H4 (cell line): ENCODE measurements around the gene KPNA2. TPM values are rescaled to one million over a fixed set of nuclear protein-coding genes. Genes with fewer than 3 reads are reported as not detected.
"Not testable (repeated sequence)": the region's sequence is repeated elsewhere in the genome, so short reads cannot be mapped to it uniquely, and the experiment has no call there.

Experiments
- DNase-seq: peaks from one replicate; pipeline ENCODE4 v3.0.0-alpha.2; 2015; ENCODE audit warnings: low spot score
- total RNA-seq: library from RNA; depleted of rRNA; stranded (reverse); fragments of >200 nt; shearing (Covaris generic); gene quantifications from 2 replicates; pipeline ENCODE4 v1.2.3, GENCODE V29; 2014

Gene KPNA2
- total RNA-seq, 1 experiment from 2014 or later = 483 TPM

DNA sequence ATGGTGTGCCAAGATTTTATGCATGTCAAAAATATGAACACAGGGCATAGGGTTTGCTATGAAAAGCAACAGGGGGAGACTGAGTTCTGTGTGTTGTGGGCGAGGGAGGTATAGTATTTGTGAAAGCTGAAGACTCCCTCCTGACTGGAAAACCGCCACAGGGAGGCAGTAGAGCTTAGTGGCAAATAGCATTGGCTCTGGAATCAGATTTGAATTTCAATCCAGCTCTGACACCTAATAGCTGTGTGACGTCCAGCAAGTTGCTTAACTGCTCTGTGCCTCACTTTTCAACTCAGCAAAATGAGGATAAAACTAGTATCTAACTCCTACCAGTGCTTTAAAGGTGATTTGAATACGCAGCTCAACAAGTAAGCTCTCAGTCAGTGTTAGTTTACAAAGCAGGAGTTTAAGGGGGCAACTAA is 22.0 kb downstream of the KPNA2 start:
- peak; percentile 55 for DNase-seq

DNA sequence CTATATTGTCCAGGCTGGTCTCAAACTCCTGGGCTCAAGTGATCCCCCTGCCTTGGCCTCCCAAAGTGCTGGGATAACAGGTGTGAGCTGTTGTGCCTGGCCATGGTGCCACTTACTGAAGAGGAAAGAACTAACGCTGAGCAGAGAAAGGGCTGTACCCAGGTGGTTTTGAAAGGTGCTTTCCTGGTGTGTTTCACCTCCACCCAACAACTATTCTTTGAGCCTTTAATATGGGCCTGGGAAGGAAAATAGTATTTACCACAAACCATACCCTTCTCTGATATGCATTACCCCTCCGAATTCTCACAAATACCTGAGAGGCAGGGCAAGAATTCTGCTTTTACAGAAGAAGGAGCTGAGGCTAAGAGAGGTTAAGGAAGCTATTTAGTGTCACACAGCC is 24.8 kb downstream of the KPNA2 start:
- no peak for DNase-seq

DNA sequence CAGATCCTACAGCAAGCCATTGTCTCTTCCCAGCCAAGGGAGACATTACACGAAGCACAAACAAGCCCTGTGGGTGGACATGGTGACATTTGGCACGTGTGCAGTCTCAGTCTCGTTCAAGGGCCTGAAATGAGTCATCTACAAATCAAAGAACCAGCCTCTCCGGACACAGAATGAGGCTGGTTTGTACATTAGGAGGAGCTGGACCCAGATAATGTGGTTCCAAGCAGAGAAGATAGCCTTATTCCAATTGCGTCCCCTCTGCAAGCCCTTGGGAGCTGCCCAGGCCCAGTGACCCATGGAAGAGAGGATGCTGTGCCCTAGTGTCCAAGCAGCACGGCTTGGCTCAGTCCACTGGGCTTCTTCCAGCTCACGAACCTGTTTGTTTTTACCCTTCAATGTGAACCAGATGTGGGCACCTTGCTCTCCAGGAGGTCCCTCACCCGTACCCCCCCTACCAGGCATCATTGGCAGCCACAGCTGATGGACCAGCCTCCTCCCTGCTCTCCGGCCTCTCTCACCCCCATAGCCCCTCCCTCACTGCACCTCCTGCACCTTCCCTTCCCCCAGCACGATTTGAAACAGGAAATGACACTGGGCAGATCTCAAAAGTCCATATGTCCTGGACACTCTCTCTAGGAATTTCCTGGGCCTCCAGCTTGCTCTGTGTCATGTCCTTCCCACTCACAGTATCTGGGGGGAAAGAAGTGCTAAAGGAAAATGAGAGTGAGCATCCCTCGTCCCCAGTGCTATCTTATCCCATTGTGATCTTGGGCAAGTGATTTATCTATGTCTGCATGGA is 26.2 kb downstream of the KPNA2 start:
- DNase-seq = peak; percentile 37

DNA sequence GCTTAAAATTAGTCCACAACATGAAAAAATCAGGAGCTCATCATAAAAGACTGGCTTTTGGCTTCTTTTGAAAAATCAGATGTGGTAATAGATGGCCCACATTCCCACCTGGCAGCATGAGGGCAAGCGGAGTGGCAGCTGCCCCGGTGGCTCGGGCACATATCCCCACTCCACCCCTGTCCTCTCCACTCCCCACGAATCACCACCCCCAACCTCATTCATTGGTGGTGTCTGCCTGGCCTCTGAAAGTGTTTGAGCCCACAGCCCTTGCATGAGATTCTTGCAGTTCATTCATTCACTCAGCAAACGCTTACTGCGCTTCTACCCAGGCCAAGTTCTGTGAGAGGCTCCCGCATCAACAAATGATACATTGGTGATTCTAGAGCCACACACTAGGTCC is 29.8 kb downstream of the KPNA2 start:
- not testable (repeated sequence) for DNase-seq

DNA sequence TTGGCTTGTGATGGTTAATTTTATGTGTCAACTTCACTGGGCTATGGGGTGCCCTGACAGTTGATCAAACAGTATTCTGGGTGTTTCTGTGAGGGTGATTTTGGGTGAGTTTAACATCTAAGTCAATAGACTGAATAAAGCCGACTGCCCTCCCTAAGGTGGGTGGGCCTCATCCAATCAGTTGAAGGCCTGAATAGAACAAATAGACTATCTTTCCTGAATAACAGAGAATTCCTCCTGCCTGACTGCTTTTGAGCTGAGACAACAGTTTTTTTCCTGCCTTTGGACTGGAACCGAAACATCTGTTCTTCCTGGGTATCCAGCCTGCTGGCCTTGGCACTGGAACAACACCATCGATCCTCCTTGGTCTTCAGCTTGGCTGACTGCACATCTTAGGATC is 33.0 kb downstream of the KPNA2 start:
- DNase-seq = not testable (repeated sequence)

DNA sequence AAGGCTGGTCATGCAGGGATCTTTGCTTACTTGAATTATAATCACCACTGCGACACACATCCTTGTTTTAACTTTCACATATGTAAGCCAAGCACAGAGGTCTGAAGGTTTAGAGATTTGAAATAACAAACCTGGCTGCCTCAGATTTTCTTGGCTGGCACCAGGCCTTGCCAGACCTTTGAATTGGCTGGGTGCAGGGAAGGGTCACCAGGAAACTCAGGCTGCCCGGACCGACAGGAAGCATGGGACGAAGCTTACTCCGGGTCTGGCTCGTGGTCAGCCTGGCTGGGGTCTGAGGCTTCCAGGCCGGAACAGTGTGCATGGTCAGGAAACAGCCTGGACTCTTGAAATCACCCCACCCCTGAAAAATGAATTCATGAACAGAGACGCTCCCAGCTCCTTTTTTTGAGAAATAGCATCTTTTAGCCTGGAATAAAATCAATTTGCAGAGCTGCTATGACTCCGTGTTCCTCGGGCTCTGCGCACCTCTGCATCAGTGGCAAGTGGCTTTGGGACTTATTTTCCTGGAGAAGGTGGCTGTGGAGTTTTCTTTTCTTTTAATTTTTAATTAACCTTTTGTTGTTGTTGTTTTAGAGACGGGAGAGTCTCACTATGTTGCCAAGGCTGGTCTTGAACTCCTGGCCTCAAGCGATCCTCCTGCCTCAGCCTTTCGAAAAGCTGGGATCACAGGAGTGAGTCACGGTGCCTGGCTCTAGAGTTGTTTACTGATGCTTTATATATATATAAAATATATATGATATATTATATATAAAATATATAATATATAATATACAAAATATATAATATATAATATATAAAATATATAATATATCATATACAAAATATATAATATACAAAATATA is 35.3 kb downstream of the KPNA2 start:
- DNase-seq = not testable (repeated sequence)

DNA sequence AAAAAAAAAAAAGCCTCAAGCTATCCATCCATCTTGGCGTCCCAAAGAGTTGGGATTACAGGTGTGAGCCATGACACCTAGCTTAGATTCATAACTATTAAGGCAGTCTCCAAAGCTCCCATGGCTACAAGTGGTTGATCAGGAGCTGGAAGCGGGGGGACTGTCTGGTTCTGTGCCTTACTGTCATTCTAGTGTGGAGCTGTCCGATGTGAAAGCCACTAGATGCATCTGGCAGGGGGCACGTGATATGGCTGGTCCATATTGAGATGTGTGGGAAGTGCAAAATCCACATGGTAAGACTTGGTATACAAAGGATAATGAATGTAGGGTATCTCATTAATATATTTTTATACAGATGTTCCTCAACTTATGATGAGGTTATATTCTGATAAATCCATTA is 38.7 kb downstream of the KPNA2 start:
- no peak for DNase-seq

DNA sequence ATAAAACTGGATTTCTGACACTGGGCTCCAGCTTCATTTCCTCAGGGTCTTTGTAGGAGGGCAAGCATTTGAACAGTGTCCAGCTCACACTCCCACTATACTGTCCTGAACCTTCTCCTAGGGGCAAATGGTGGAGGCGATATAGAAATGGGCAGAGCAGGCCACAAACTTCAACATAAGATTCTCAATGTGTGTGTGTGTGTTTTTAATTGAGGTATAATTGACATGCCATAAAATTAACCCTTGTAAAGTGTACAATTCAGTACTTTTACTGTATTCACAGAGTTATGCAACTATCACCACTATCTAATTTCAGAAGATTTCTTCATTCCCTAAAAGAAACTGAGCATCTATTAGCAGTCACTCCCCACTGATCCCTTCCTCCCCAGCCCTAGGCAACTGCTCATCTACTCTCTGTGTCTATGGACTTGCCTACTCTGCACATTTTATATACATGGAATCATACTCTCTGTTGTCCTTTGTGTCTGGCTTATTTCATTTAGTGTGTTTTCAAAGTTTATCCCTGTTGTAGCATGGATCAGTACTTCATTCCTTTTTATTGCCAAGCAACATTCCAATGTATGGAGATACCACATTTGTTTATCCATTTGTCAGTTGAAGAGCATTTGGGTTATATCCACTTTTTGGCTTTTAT is 40.5 kb downstream of the KPNA2 start:
- DNase-seq = not testable (repeated sequence)

DNA sequence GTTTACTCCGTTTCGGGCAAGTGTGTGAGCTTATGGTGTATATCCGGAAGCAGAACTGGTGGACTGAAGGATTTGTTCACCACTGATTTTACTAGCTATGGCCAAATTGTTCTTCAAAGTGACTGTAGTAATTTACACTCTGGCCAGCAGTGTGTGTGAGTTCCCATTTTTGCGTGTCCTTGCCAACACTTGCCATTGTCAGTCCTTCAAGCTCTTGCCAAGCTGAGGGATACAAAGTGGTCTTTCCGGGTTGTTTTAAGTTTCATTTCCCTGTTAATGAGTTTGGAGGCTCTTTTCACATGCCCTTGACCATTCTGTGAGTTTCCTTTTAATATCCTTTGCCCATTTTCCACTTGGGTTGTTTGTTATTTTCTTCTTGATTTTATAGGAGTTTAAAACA is 42.0 kb downstream of the KPNA2 start:
- DNase-seq = not testable (repeated sequence)

DNA sequence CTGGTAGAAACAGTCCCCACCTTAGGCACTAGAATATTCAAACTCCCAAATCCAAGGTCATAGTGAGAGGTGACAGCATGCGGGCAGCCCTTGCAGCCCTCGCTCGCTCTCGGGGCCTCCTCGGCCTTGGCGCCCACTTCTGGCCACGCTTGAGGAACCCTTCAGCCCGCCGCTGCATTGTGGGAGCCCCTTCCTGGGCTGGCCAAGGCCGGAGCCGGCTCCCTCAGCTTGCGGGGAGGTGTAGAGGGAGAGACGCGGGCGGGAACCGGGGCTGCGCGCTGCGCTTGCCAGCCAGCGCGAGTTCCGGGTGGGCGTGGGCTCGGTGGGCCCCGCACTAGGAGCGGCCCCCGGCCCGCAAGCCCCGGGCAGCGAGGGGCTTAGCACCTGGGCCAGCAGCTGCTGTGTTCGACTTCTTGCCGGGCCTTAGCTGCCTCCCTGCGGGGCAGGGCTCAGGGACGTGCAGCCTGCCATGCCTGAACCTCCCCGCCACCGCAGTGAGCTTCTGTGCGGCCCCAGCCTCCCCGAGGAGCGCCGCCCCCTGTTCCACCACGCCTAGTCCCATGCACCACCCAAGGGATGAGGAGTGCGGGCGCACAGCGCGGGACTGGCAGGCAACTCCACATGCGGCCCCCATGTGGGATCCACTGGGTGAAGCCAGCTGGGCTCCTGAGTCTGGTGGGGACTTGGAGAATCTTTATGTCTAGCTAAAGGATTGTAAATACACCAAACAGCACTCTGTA is 45.0 kb downstream of the KPNA2 start:
- no peak for DNase-seq

DNA sequence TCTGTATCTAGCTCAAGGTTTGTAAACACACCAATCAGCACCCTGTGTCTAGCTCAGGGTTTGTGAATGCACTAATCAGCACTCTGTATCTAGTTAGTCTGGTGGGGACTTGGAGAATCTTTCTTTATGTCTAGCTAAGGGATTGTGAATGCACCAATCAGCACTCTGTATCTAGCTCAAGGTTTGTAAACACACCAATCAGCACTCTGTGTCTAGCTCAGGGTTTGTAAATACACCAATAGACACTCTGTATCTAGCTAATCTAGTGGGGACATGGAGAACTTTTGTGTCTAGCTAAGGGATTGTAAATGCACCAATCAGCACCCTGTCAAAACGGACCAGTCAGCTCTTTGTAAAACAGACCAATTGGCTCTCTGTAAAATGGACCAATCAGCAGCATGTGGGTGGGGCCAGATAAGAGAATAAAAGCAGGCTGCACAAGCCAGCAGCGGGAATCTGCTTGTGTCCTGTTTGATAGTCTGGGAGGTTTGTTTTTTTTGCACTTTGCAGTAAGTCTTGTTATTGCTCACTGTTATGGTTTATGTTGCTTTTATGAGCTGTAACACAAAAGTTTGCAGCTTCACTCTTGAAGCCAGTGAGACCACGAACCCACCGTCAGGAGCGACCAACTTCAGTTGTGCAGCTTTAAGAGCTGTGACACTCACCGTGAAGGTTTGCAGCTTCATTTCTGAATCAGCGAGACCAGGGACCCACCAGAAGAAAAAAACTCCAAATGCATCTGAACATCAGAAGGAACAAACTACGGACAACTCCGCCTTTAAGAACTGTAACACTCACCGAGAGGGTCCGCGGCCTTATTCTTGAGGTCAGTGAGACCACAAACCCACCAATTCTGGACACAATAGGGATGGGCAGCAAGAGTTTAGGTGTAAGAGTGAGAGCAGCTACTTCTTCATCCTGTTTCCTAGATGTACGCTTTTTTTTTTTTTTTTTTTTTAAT is 46.0 kb downstream of the KPNA2 start:
- DNase-seq = not testable (repeated sequence)

DNA sequence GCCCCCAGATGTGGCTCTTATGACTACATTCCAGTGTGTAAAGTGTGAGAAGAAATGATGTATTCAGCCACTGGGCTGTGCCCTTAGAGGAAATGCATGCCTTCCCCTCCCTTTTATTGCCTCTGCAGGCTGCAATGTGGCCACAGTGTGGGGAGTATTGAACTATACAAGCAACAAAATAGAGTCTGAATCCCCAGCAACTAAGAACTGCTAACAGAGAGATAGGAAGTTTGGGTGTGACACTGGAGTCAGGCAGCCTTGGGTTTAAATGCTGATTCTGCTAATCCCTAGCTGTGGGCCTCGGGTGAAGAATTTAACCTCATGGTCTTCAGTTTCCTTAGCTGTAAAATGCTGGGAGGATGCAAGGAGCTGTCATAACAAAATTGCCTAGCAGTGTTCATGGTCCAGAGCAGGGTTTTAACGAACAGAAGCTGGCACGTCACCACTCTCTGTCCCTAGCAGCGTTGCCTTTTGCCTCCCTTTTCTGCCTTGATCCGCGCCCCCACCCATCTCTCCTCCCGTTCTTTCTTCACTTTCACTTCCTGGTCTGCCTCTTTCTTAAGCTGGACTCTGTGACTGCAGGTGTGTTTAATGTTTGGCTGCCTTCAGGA is 50.3 kb downstream of the KPNA2 start:
- no peak for DNase-seq

DNA sequence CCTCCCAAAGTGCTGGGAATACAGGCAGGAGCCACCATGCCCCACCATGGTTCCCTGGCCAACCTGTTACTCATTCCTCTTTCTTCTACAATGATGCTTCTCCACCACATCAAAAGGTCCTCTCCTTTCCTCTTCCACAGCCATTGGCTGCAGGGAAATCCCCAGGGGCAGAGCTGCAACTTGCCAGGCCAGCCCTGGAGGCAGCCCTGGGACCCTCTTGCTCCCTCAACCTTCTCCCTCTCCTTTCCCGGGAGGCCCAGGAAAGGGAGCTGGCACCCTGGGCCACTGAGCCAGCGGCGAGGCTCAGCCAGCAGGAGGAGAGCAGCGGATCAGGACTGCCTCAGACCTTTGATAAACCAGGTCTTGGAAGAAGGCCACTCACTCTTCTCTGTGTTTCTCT is 51.1 kb downstream of the KPNA2 start:
- not testable (repeated sequence) for DNase-seq

DNA sequence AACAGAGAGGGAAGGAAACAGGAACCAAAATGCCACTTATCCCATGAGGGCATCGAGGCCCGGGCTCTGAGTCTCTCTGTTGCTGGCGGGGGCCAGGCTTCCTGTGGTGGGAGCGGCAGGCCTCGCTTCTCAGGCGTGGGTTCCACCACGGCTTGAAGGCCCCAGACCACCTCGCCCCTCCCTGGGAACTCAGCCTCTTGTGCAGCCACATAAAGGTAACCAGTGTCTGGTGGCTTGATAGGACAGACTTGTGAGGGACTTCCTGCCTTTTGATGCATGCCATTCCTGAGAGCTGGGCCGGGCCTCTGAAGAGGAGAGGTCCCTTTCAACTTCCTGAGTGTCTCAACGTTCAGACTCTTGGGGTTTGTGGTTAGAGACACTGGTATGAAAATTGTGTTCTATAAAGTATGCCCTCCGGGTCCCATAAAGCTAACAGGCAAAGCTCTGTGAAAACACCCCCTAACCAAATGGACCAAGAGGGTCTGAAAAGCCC is 51.6 kb downstream of the KPNA2 start:
- not testable (repeated sequence) for DNase-seq

DNA sequence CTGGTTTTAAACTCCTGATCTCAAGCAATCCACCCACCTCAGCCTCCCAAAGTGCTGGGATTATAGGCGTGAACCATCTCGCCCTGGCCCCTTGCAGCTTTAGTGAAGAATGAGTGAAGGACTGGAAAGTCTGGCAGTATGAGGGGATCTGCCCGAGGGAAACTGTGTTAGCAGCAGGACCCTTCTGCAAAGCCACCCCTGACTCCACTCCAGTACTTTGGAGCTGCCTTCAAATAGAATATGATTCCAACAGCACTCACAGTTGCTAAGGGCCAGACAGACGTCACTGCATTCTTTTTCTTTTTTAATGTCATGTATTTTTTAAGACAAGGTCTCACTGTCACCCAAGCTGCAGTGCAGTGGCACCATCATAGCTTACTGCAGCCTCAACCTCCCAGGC is 52.3 kb downstream of the KPNA2 start:
- DNase-seq = no peak

DNA sequence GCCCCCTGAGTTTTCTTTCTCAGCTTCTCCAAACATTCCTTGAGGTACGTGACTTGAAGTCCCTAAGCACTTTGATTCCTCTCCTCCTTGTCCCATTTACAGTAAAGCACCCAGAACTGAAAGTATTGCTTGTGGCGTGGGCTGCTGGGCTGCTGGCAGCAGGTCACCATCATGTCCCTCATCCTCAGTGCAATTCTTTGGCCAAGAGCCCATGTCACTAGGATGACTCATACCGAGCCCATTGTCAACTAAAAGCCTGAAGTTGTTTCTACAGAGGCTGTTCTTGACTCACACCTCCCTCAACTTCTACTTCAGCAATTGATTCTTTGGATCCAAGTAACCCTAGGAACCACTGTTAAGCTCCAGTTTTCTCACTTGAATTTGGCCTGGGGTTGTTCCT is 54.3 kb downstream of the KPNA2 start:
- DNase-seq = peak; percentile 89

DNA sequence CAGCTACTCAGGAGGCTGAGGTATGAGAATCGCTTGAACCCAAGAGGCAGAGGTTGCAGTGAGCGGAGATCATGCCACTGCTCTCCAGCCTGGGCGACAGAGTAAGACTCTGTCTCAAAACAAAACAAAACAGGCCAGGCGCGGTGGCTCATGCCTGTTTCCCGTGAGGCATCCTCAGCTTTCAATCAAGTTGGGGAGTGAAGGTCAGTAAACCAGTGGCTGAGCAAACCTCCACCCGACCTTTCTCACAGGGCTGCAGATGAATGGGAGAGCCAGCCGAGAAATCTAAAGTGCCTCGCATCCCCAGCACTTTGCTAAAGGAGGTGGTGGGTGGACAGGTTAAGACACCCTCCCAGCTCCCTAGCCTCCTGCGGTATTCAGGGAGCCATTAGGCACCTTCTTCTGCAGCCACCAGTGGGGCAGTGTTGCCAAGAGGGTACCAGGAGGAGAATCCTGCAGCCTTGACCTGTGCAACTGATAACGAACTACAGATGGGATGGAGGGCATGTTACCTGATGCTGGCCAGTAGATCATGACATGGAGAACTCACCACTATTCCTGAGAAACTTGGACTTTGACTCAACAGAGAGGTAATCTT is 59.0 kb downstream of the KPNA2 start:
- no peak for DNase-seq

DNA sequence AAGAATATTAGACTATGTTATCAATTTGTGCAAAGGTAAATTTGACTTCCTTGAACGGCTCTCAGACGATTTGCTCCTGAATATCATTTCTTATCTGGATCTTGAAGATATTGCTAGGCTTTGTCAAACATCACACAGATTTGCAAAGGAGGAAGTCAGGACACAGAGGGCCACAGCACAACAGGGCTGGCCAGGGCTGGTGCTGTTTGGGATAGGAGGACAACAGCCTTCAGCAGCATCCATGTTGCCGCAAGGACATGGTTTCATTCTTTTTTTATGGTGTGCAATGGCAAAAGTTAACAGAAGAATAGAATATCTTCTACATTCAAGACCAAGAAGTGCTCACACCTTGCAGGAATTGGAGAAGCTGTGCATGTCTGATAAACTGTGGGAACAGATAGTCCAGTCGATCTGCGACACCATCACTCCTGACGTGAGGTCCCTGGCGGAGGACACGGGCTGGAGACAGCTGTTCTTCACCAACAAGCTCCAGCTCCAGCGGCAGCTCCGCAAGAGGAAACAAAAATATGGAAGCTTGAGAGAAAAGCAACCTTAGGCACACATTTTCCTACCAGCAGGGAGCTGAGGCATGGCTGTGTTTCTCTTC is 59.8 kb downstream of the KPNA2 start:
- no peak for DNase-seq

DNA sequence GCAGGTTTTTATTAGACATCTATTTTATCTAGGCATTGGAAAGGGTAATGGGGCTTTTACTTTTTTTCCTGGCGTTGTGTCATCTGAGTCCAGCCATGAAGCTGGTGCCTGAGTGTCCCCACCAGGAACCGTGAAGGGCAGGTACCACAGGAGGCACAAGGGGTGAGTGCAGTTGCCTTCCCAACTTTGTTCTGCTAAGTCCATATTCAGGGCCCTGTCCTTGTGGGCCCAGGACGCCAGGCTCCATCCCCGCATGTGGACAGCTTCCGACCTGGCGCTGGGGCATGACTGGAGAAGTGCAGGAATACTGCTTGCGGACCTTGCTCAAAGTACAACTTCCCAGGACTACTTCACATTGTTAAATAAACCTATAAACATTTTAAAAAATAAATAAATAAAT is 60.6 kb downstream of the KPNA2 start:
- DNase-seq = no peak
